NCI-H146 treated with DMSO at 0.1 percent for 48 hours (cell line): ENCODE data around the gene ANKRD13C.

Experiments used
- DNase-seq: peaks from one replicate; lab custom pipeline; 2025; ENCODE audit not compliant: unreplicated experiment; lab: John Stamatoyannopoulos, UW

Gene ANKRD13C

GRCh38 chr1:70221238-70222121 lies 133.0 kb downstream of the ANKRD13C start, which contains the start of gene SRSF11:
SRSF11 (plus strand) TSS chr1:70221380; CDS start chr1:70221637, 257 bp downstream.
- DNase-seq: peak; percentile 81

DNA sequence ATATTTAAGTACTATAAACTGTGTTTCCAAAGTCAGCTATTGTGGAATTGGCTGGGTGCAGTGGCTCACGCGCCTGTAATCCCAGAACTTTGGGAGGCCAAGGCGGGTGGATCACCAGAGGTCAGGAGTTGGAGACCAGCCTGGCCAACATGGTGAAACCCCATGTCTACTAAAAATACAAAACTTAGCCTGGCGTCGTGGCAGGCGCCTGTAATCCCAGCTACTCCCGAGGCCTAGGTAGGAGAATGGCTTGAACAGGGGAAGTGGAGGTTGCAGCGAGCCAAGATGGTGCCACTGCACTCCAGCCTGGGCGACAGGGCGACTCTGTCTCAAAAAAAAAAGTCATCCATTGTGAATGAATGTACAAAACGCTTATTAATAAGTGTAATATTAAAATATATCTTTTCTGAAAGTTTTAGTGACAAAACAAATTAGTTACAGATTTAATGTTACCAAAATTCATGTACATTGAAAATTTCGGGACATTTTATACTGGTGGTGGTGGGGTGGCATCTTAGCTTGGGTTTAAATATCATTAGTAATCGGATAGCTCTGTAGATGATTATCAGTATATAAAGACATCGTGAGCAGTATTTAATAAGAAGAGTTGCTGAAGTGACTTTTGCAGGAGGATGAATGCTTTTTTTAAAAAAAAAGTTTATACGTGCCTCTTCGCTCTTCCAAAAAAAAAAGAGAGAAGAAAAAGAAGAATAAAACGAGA lies 133.8 kb downstream of the ANKRD13C start:
- no peak for DNase-seq

- DNase-seq: no peak
These were observed 134.5 kb downstream of the ANKRD13C start for GRCh38 chr1:70220015-70220414.

DNA sequence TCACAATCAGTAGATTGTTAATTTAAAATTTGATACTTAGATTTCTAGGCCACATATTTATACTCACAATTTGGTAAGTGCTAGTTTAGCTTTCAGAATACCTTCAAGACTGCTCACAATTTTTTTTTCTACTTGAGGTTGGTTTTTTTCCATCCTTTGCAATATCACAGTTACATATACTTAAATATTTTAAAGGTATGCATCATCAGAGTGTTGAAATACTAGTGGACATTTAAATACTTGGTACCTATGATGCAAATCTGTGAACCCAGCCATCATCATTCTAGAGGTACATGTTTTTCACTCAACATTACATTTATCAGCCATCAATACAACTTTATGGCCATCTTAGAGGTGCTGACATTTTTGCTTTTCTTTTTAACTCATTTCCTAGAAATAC lies 143.0 kb downstream of the ANKRD13C start:
- DNase-seq: no peak

- DNase-seq: no peak
These were observed 143.7 kb downstream of the ANKRD13C start for GRCh38 chr1:70210820-70211219.
